ENCODE measurements around the gene TAF3.
"Not testable (repeated sequence)": the region's sequence is repeated elsewhere in the genome, so short reads cannot be mapped to it uniquely, and the experiment has no call there.

TAF3 gene

GRCh38 chr10:7782194-7782593 lies 36.1 kb upstream of the TAF3 start:
- H3K79me1 ChIP-seq (ENCODE audit: low read length); H4K91ac ChIP-seq (ENCODE audit: low read depth, low read length): not testable (repeated sequence)
- no CpG with 5 or more reads among the region's 6 CpGs for WGBS (ENCODE audit: extremely low coverage, insufficient coverage, insufficient read length)

GRCh38 chr10:7786430-7786829 lies 31.9 kb upstream of the TAF3 start:
- no peak overlapping the region for H3K4me3 ChIP-seq (ENCODE audit: low read depth, low read length)
- no peak for DNase-seq
- no peak overlapping the region for H3K18ac ChIP-seq (ENCODE audit: low read length)
- H4K91ac ChIP-seq (ENCODE audit: low read depth, low read length), result no peak overlapping the region
- peak overlapping the region; percentile 77 for H3K4ac ChIP-seq (ENCODE audit: low read depth, low read length)
- H3K23ac ChIP-seq (ENCODE audit: low read length), result no peak overlapping the region
- no peak overlapping the region for H4K12ac ChIP-seq (ENCODE audit: low read depth, low read length)
- no peak overlapping the region for H3K9ac ChIP-seq (ENCODE audit: low read length)
- H3K79me1 ChIP-seq (ENCODE audit: low read length), result peaks cover 12% of the 10 kb centered on the region
- peaks cover 3 to 6% of the 10 kb centered on the region in 2 experiments for H3K36me3 ChIP-seq (ENCODE audit: control insufficient read depth in 1 of 2, insufficient read depth in 2 of 2, low read length in 2 of 2)
- no peak overlapping the region for H2AFZ ChIP-seq (ENCODE audit: insufficient read depth, low read length, poor library complexity)
- H4K8ac ChIP-seq (ENCODE audit: low read depth, low read length), result no peak overlapping the region
- no peaks in the 10 kb centered on the region for H3K9me3 ChIP-seq (ENCODE audit: insufficient read depth, low read depth, low read length)
- no peak overlapping the region for H2BK12ac ChIP-seq (ENCODE audit: low read length)
- no peak overlapping the region for H2AK5ac ChIP-seq (ENCODE audit: low read length)
- no peak overlapping the region for H3K4me2 ChIP-seq (ENCODE audit: low read length)
- H3K27ac ChIP-seq (ENCODE audit: low read depth, low read length), result no peak overlapping the region
- H3K4me1 ChIP-seq (ENCODE audit: control insufficient read depth in 1 of 2, insufficient read depth in 2 of 2, low read length in 2 of 2), result peaks cover 0 to 5% of the 10 kb centered on the region in 2 experiments
- H2BK5ac ChIP-seq (ENCODE audit: low read depth, low read length, poor library complexity), result no peak overlapping the region
- H3K79me2 ChIP-seq (ENCODE audit: control insufficient read depth, insufficient read depth, low read length, poor library complexity), result peaks cover 19% of the 10 kb centered on the region
- H3K27me3 ChIP-seq (ENCODE audit: insufficient read depth, low read length), result no peaks in the 10 kb centered on the region
- no CpG with 5 or more reads among the region's 3 CpGs for WGBS (ENCODE audit: extremely low coverage, insufficient coverage, insufficient read length)
- H3K14ac ChIP-seq (ENCODE audit: low read length), result no peak overlapping the region
- H2BK120ac ChIP-seq (ENCODE audit: insufficient read depth, low read length, poor library complexity), result no peak overlapping the region

More at GRCh38 chr10:7782194-7782593, 36.1 kb upstream of the TAF3 start:
- not testable (repeated sequence) for H3K9ac ChIP-seq (ENCODE audit: low read length); H3K9me3 ChIP-seq (ENCODE audit: insufficient read depth, low read depth, low read length); H2AFZ ChIP-seq (ENCODE audit: insufficient read depth, low read length, poor library complexity); H2AK5ac ChIP-seq (ENCODE audit: low read length); DNase-seq; H3K4ac ChIP-seq (ENCODE audit: low read depth, low read length); H3K4me3 ChIP-seq (ENCODE audit: low read depth, low read length); H3K79me2 ChIP-seq (ENCODE audit: control insufficient read depth, insufficient read depth, low read length, poor library complexity); H4K12ac ChIP-seq (ENCODE audit: low read depth, low read length); H2BK12ac ChIP-seq (ENCODE audit: low read length); H2BK5ac ChIP-seq (ENCODE audit: low read depth, low read length, poor library complexity); H3K18ac ChIP-seq (ENCODE audit: low read length); H3K4me1 ChIP-seq (ENCODE audit: control insufficient read depth in 1 of 2, insufficient read depth in 2 of 2, low read length in 2 of 2); H3K4me2 ChIP-seq (ENCODE audit: low read length); H3K27ac ChIP-seq (ENCODE audit: low read depth, low read length); H3K14ac ChIP-seq (ENCODE audit: low read length); H2BK120ac ChIP-seq (ENCODE audit: insufficient read depth, low read length, poor library complexity); H3K23ac ChIP-seq (ENCODE audit: low read length); H3K27me3 ChIP-seq (ENCODE audit: insufficient read depth, low read length); H4K8ac ChIP-seq (ENCODE audit: low read depth, low read length)
- peaks cover 17 to 22% of the 10 kb centered on the region in 2 experiments for H3K36me3 ChIP-seq (ENCODE audit: control insufficient read depth in 1 of 2, insufficient read depth in 2 of 2, low read length in 2 of 2)

- DNase-seq, result peak in 1 of 2 donors; percentile 26
- Histone ChIP-seq H4K91ac (ENCODE audit: low read depth, low read length) (peak overlapping the region; percentile 59), H3K79me2 (ENCODE audit: control insufficient read depth, insufficient read depth, low read length, poor library complexity) (peaks cover 19% of the 10 kb centered on the region), H3K27ac (ENCODE audit: low read depth, low read length) (no peak overlapping the region), H3K4me1 (ENCODE audit: control insufficient read depth in 1 of 2, insufficient read depth in 2 of 2, low read length in 2 of 2) (peaks cover 0 to 5% of the 10 kb centered on the region in 2 experiments), H3K36me3 (ENCODE audit: control insufficient read depth in 1 of 2, insufficient read depth in 2 of 2, low read length in 2 of 2) (peaks cover 0 to 6% of the 10 kb centered on the region in 2 experiments), H2BK120ac (ENCODE audit: insufficient read depth, low read length, poor library complexity) (peak overlapping the region; percentile 3), H2BK12ac (ENCODE audit: low read length) (no peak overlapping the region), H3K4ac (ENCODE audit: low read depth, low read length) (peak overlapping the region; percentile 78), H3K27me3 (ENCODE audit: insufficient read depth, low read length) (no peaks in the 10 kb centered on the region), H3K4me2 (ENCODE audit: low read length) (peak overlapping the region; percentile 92), H2AK5ac (ENCODE audit: low read length) (peak overlapping the region; percentile 68), H2AFZ (ENCODE audit: insufficient read depth, low read length, poor library complexity) (peak overlapping the region; percentile 77), H3K4me3 (ENCODE audit: low read depth, low read length) (peak overlapping the region; percentile 90), H3K14ac (ENCODE audit: low read length) (peak overlapping the region; percentile 83), H4K12ac (ENCODE audit: low read depth, low read length) (peak overlapping the region; percentile 61), H4K8ac (ENCODE audit: low read depth, low read length) (peak overlapping the region; percentile 89), H3K9ac (ENCODE audit: low read length) (peak overlapping the region; percentile 83), H3K23ac (ENCODE audit: low read length) (no peak overlapping the region), H3K79me1 (ENCODE audit: low read length) (peaks cover 12% of the 10 kb centered on the region), H2BK5ac (ENCODE audit: low read depth, low read length, poor library complexity) (peak overlapping the region; percentile 60), H3K18ac (ENCODE audit: low read length) (peak overlapping the region; percentile 92), H3K9me3 (ENCODE audit: insufficient read depth, low read depth, low read length) (no peaks in the 10 kb centered on the region)
- no CpG with 5 or more reads among the region's 26 CpGs for WGBS (ENCODE audit: extremely low coverage, insufficient coverage, insufficient read length)
These were observed 31.0 kb upstream of the TAF3 start for GRCh38 chr10:7787150-7787856.

- WGBS (ENCODE audit: extremely low coverage, insufficient coverage, insufficient read length), result no CpG with 5 or more reads among the region's 59 CpGs
- H3K79me1 ChIP-seq (ENCODE audit: low read length), result peaks cover 12% of the 10 kb centered on the region
These were observed 30.3 kb upstream of the TAF3 start, which contains the start of the genes ATP5F1C and KIN for GRCh38 chr10:7787857-7788638. ATP5F1C (plus strand) TSS chr10:7788177; CDS start chr10:7788208, 31 bp downstream. KIN (minus strand) TSS chr10:7787993; CDS start chr10:7787933, 60 bp downstream.

More at GRCh38 chr10:7787857-7788638, 30.3 kb upstream of the TAF3 start, which contains the start of the genes ATP5F1C and KIN:
- H2BK12ac ChIP-seq (ENCODE audit: low read length), result no peak within 1 kb of the TSS
- no peak within 1 kb of the TSS for H3K23ac ChIP-seq (ENCODE audit: low read length)
- H4K12ac ChIP-seq (ENCODE audit: low read depth, low read length), result peak within 1 kb of the TSS; percentile 95
- H3K4ac ChIP-seq (ENCODE audit: low read depth, low read length), result peak within 1 kb of the TSS; percentile 98
- peaks cover 0 to 6% of the 10 kb centered on the region in 2 experiments for H3K36me3 ChIP-seq (ENCODE audit: control insufficient read depth in 1 of 2, insufficient read depth in 2 of 2, low read length in 2 of 2)
- peak within 1 kb of the TSS; percentile 99 for H4K8ac ChIP-seq (ENCODE audit: low read depth, low read length)
- H2AK5ac ChIP-seq (ENCODE audit: low read length), result peak within 1 kb of the TSS; percentile 91
- H3K27ac ChIP-seq (ENCODE audit: low read depth, low read length), result peak within 1 kb of the TSS; percentile 48
- H3K27me3 ChIP-seq (ENCODE audit: insufficient read depth, low read length), result no peaks in the 10 kb centered on the region
- peak within 1 kb of the TSS; percentile 92 for H3K4me2 ChIP-seq (ENCODE audit: low read length)
- H3K18ac ChIP-seq (ENCODE audit: low read length), result peak within 1 kb of the TSS; percentile 98
- H2AFZ ChIP-seq (ENCODE audit: insufficient read depth, low read length, poor library complexity), result peak within 1 kb of the TSS; percentile 90
- H3K79me2 ChIP-seq (ENCODE audit: control insufficient read depth, insufficient read depth, low read length, poor library complexity), result peaks cover 19% of the 10 kb centered on the region
- peaks cover 0 to 5% of the 10 kb centered on the region in 2 experiments for H3K4me1 ChIP-seq (ENCODE audit: control insufficient read depth in 1 of 2, insufficient read depth in 2 of 2, low read length in 2 of 2)
- H2BK5ac ChIP-seq (ENCODE audit: low read depth, low read length, poor library complexity), result peak within 1 kb of the TSS; percentile 89
- peak within 1 kb of the TSS; percentile 97 for H3K14ac ChIP-seq (ENCODE audit: low read length)
- peak within 1 kb of the TSS; percentile 83 for H3K9ac ChIP-seq (ENCODE audit: low read length)
- peak; percentile 98 to 99 for DNase-seq
- H3K9me3 ChIP-seq (ENCODE audit: insufficient read depth, low read depth, low read length), result no peaks in the 10 kb centered on the region
- peak within 1 kb of the TSS; percentile 94 for H3K4me3 ChIP-seq (ENCODE audit: low read depth, low read length)
- peak within 1 kb of the TSS; percentile 94 for H4K91ac ChIP-seq (ENCODE audit: low read depth, low read length)
- H2BK120ac ChIP-seq (ENCODE audit: insufficient read depth, low read length, poor library complexity), result peak within 1 kb of the TSS; percentile 86
